Subcutaneous abdominal adipose tissue (tissue), 5 donors: ENCODE measurements around the gene AFTPH.

ENCODE experiments used
- H3K27ac ChIP-seq: one replicate; pipeline ENCODE4 v1.7.0; 2013; ENCODE audit warnings: low read depth, mild to moderate bottlenecking, inconsistent platforms, low read length, moderate library complexity
- H3K27me3 ChIP-seq, 5 donors: one replicate each; pipeline ENCODE4 v1.7.0; 2013; ENCODE audit warnings: low read length in 5 of 5, inconsistent platforms in 1 of 5; ENCODE audit not compliant: control insufficient read depth in 5 of 5, insufficient read depth in 4 of 5
- H3K36me3 ChIP-seq, 5 donors: one replicate each; pipeline ENCODE4 v1.7.0; 2013; ENCODE audit warnings: low read length in 5 of 5; ENCODE audit not compliant: control insufficient read depth in 5 of 5, insufficient read depth in 5 of 5
- H3K4me1 ChIP-seq, 5 donors: one replicate each; pipeline ENCODE4 v1.7.0; 2013; ENCODE audit warnings: low read length in 5 of 5, mild to moderate bottlenecking in 3 of 5, moderate library complexity in 1 of 5; ENCODE audit not compliant: control insufficient read depth in 5 of 5, insufficient read depth in 5 of 5
- H3K4me3 ChIP-seq, 5 donors: one replicate each; pipeline ENCODE4 v1.7.0; 2013; ENCODE audit warnings: low read length in 5 of 5, low read depth in 1 of 5
- H3K9ac ChIP-seq, 5 donors: one replicate each; pipeline ENCODE4 v1.7.0; 2013; ENCODE audit warnings: low read length in 5 of 5, mild to moderate bottlenecking in 4 of 5, moderate library complexity in 3 of 5
- H3K9me3 ChIP-seq, 5 donors: one replicate each; pipeline ENCODE4 v1.7.0; 2013; ENCODE audit warnings: low read length in 5 of 5; ENCODE audit not compliant: control insufficient read depth in 5 of 5
- donor health status: healthy.
- donor health status: healthy.
- donor health status: healthy.
- donor health status: healthy.
- donor health status: healthy.

Gene AFTPH

DNA sequence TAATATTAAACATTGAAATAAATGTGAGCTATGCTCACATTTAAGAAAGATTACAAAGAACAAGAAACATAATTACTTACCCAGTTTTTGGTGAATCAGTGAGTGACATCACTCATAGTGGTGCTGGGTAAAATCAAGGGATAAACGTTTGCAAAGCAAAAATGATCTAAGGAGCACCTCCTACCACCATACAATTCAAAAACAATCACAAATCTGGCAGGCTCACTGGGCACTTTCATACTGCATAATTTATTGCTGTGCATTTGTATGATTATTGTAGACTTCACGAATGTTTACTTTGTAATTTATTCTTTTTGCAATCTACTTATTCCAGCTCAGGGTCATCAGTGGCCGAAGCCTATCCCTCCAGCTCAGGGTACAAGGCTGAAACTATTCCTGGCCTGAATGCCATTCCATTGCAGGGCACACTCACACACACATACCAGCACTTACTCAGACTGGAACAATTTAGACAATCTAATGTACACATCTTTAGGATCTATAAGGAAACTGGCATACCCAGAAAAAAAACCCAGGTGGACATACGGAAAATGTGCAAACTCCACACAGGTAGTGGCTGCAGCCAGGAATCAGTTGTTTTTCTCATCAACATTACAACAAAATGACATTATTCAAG is 34.4 kb downstream of the AFTPH start:
- Histone ChIP-seq H3K4me3 (no peak overlapping the region), H3K9ac (no peak overlapping the region), H3K9me3 (no peaks in the 10 kb centered on the region), H3K27me3 (no peaks in the 10 kb centered on the region), H3K27ac (no peak overlapping the region), H3K36me3 (peaks cover 0 to 5% (median 0%) of the 10 kb centered on the region in 5 donors), H3K4me1 (peaks cover 0 to 6% (median 0%) of the 10 kb centered on the region in 5 donors)

DNA sequence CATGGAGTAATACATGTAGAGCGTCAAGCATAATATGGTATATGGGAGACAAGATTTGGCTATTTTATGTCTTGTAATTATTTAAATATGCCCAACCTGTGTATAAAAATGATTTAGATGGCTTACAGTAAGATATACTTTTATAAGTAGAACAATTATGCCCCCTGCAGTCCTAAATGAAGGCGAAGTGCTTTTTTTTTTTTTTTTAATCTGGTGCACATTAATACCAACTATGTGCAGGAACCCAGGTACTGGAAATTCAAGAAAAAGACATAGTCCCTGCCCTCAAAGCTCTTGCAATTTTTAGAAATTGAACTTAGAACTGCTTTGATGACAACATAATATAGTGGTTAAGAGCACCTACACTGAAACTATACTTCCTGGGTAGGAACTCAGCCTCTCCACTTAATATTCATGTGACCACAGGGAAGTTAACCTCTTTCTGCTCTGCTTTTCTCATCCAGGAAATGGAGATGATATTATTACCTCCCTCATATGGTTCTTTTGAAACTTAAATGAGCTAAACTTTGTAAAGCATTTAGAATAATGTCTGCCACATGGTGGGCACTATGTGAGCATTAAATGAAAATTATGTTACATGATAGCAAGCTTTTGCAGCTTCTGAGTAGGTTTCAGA is 38.1 kb downstream of the AFTPH start:
- Histone ChIP-seq H3K9ac (no peak overlapping the region), H3K36me3 (peaks cover 0 to 5% (median 0%) of the 10 kb centered on the region in 5 donors), H3K4me1 (no peaks in the 10 kb centered on the region), H3K4me3 (no peak overlapping the region), H3K27me3 (no peaks in the 10 kb centered on the region), H3K27ac (no peak overlapping the region), H3K9me3 (no peaks in the 10 kb centered on the region)

DNA sequence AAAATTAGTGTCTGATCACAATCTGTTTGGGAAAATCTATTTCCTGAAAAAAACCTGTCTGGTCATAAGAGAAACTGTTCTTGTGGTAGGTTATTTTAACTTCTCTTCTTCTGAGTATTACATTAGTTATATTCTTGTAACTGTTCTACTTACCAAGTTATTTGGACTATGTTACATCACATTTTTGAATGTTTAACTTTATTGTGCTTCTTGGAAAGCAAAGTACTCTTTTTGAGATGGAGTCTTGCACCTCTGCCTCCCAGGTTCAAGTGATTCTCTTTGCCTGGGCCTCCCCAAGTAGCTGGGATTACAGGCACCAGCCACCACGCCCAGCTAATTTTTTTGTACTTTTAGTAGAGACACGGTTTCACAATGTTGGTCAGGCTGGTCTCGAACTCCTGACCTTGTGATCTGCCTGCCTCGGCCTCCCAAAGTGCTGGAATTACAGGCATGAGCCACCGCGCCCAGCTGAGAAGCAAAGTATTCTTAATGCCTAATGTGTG is 39.4 kb downstream of the AFTPH start:
- no peak overlapping the region for H3K9ac ChIP-seq
- no peaks in the 10 kb centered on the region for H3K27me3 ChIP-seq
- H3K36me3 ChIP-seq = peaks cover 0 to 5% (median 3%) of the 10 kb centered on the region in 5 donors
- H3K27ac ChIP-seq = no peak overlapping the region
- H3K4me3 ChIP-seq = no peak overlapping the region
- H3K9me3 ChIP-seq = no peaks in the 10 kb centered on the region
- no peaks in the 10 kb centered on the region for H3K4me1 ChIP-seq

DNA sequence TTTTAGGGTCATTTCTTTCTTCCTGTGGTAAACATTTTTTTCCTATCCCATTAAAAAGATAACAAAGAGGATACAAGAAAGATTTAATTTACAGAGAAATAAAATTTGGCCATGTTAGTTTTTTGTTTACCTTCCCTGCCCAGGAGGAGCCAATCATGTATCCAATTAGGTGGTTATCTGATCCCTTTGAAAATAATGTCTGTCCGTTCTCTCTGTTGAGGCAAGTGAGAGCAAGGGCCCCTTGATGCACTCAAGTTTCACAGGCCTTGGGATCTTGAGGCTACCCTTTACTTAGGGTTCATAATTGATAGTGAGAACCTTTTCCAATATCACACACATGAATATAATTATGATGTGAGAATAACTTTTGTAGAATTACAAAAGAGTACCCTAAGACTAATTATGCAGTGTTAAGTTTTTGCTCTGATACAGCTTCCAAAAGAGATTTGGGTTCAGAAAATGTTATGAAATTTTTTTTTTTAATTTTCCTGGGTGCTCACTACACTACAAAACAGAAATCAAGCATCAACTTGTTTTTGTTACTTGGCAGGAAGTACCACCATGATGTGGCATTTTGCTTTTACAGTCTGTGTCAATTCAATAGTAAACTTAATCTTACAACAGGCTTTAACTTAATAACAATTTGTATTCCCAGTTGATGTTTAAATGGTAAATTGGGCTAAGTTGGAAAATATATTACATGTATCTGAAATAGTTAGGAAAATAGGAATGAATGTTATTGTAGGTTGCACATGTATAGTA is 42.0 kb downstream of the AFTPH start:
- no peak overlapping the region for H3K27ac ChIP-seq
- peaks cover 0 to 19% (median 8%) of the 10 kb centered on the region in 5 donors for H3K36me3 ChIP-seq
- H3K9ac ChIP-seq = no peak overlapping the region
- no peaks in the 10 kb centered on the region for H3K27me3 ChIP-seq
- H3K9me3 ChIP-seq = no peaks in the 10 kb centered on the region
- H3K4me1 ChIP-seq = no peaks in the 10 kb centered on the region
- H3K4me3 ChIP-seq = no peak overlapping the region

DNA sequence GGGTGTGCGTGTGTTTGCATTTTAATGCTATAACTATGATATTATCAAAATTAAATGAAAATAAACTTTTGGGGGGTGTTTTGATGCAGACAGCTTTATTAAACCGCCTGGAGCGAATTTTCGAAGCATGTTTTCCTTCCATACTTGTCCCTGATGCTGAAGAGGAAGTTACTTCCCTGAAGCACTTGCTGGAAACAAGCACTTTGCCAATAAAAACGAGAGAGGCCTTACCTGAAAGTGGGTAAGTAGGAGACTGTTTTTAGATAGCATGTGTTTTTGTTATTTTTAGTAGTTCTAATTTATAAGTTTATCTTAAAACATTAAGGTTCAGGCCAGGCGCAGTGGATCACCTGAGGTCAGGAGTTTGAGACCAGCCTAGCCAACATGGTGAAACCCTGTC is 43.3 kb downstream of the AFTPH start:
- H3K4me3 ChIP-seq = no peak overlapping the region
- no peaks in the 10 kb centered on the region for H3K4me1 ChIP-seq
- H3K9ac ChIP-seq = no peak overlapping the region
- peaks cover 0 to 26% (median 12%) of the 10 kb centered on the region in 5 donors for H3K36me3 ChIP-seq
- no peaks in the 10 kb centered on the region for H3K9me3 ChIP-seq
- H3K27me3 ChIP-seq = no peaks in the 10 kb centered on the region
- no peak overlapping the region for H3K27ac ChIP-seq

DNA sequence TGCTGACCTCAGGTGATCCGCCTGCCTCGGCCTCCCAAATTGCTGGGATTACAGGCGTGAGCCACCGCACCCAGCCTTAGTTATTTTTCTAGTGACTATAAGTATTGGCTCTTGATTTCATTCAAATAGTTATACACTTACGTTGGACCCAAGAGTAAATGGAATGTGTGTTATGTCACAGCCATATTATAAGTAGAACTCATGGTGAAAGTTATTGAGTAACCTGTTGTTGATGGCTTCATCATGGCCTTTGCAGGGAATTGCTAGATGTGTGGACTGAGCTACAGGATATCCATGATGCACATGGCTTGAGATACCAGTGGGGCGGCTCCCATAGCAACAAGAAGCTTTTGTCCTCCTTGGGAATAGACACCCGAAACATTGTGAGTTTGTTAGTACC is 44.7 kb downstream of the AFTPH start:
- H3K4me1 ChIP-seq = no peaks in the 10 kb centered on the region
- H3K27ac ChIP-seq = no peak overlapping the region
- peaks cover 7 to 34% (median 23%) of the 10 kb centered on the region in 5 donors for H3K36me3 ChIP-seq

DNA sequence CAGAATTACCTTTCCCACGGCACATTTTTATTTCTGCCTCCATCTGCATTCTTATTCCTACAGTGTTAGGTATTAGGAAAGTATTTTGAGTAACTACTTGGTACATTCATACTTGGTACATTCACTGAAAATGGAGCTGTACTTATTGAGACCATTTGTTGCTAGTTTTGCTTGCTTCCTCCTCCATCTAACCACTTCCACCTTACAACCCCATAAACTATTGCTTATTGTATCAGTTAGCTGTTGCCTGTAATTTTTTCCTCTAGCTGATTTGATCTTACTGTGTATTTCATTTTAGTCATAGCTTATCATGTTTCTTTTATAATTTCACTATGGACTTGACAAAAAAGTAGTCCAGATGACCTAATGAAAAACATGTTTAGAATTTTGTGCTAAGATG is 50.7 kb downstream of the AFTPH start:
- Histone ChIP-seq H3K36me3 (peaks cover 33 to 50% (median 44%) of the 10 kb centered on the region in 5 donors), H3K4me1 (no peaks in the 10 kb centered on the region), H3K27ac (no peak overlapping the region), H3K27me3 (no peaks in the 10 kb centered on the region), H3K9me3 (no peaks in the 10 kb centered on the region), H3K9ac (no peak overlapping the region), H3K4me3 (no peak overlapping the region)

More for the DNA sequence above, 44.7 kb downstream of the AFTPH start:
- Histone ChIP-seq H3K9me3 (no peaks in the 10 kb centered on the region), H3K27me3 (no peaks in the 10 kb centered on the region), H3K4me3 (no peak overlapping the region), H3K9ac (no peak overlapping the region)

DNA sequence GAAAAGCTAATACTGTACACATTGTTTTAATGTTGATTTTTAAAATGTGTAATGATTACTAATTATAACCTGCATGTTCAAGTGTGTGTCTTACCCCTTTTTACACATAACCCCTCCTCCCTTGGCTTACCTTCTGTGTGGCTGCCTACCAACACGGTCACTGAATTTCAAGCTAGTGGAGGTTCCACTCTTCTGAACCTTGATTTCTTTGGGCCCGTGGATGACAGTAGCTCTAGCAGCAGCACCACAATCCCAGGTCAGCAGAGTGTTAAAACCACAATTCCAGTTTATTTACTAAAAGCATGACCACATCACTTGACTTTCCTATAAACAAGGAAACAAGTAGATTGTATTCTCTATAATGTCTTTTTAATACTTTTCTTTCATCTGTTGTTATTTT is 56.9 kb downstream of the AFTPH start:
- H3K9ac ChIP-seq = no peak overlapping the region
- H3K27me3 ChIP-seq = no peaks in the 10 kb centered on the region
- H3K9me3 ChIP-seq = no peaks in the 10 kb centered on the region
- peaks cover 25 to 47% (median 30%) of the 10 kb centered on the region in 5 donors for H3K36me3 ChIP-seq
- H3K4me3 ChIP-seq = no peak overlapping the region
- H3K27ac ChIP-seq = no peak overlapping the region
- no peaks in the 10 kb centered on the region for H3K4me1 ChIP-seq

DNA sequence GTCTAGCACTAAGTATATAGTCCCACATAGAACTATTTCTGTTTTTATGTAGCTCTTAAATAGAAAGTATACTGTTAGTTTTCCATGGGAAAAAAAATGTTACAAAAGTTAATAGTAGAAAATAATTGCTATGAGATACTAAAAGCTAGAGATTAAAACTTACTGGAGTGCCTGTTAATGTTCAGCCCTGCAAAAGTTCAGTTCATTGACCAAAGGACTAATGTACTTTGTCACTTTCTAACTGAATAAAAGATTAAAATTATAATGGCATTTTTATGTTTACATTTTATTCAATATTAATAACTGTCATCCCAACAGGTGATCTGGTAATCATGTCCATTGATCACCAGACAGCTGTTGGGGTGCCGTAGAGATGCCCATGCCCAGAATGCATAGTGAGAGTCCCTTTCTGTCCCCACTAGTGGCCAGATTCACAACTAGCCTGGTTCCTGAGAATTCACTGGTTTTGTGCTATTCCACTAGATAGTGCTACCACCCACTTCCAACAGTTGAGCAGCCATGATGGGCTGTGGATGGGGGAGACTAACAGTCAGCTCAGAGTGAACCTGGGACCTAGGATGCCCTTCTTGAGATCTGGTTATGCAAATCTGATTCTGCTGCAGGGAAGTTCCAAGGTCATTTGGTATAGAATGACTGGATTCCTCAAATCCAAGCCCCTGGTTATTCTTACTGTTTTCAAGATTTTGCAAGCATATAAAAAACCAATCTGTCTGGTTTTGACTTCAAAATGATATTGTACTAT is 57.8 kb downstream of the AFTPH start:
- Histone ChIP-seq H3K9ac (no peak overlapping the region), H3K4me3 (no peak overlapping the region), H3K27ac (no peak overlapping the region), H3K4me1 (peaks cover 0 to 2% (median 0%) of the 10 kb centered on the region in 5 donors), H3K36me3 (peaks cover 22 to 46% (median 26%) of the 10 kb centered on the region in 5 donors), H3K27me3 (no peaks in the 10 kb centered on the region), H3K9me3 (no peaks in the 10 kb centered on the region)
